HEK293 (cell line): Measurements from ENCODE around the gene ARHGAP42.

Source experiments
- TCF7L2 ChIP-seq: IDR thresholded peaks from 2 replicates; pipeline ENCODE4 v1.6.1; 2011; ENCODE audit warnings: low read depth, mild to moderate bottlenecking, inconsistent platforms, low read length, moderate library complexity, borderline replicate concordance
- ZNF138 ChIP-seq: fragments of 450-650 bp; formaldehyde crosslinking; IDR thresholded peaks from 2 replicates; pipeline ENCODE4 v1.5.1; 2016; ENCODE audit warnings: missing biosample characterization, missing genetic modification characterization, borderline replicate concordance
- ZNF266 ChIP-seq: fragments of 450-650 bp; formaldehyde crosslinking; IDR thresholded peaks from 2 replicates; pipeline ENCODE4 v1.5.1; 2016; ENCODE audit warnings: missing biosample characterization, missing genetic modification characterization, low read depth
- ZNF350 ChIP-seq: fragments of 450-650 bp; formaldehyde crosslinking; IDR thresholded peaks from 2 replicates; pipeline ENCODE4 v1.5.0; 2017; ENCODE audit warnings: missing biosample characterization, mild to moderate bottlenecking, missing genetic modification characterization
- ZNF514 ChIP-seq: fragments of 450-650 bp; formaldehyde crosslinking; IDR thresholded peaks from 2 replicates; pipeline ENCODE4 v1.5.1; 2016; ENCODE audit warnings: missing biosample characterization, missing genetic modification characterization
- ZNF571 ChIP-seq: fragments of 450-650 bp; formaldehyde crosslinking; IDR thresholded peaks from 2 replicates; pipeline ENCODE4 v1.5.0; 2017; ENCODE audit warnings: missing biosample characterization, missing genetic modification characterization
- ZNF677 ChIP-seq: fragments of 450-650 bp; IDR thresholded peaks from 2 replicates; pipeline ENCODE4 v1.5.0; 2018; ENCODE audit warnings: missing biosample characterization, mild to moderate bottlenecking, missing genetic modification characterization, moderate library complexity
- ZNF704 ChIP-seq: fragments of 450-650 bp; formaldehyde crosslinking; IDR thresholded peaks from 2 replicates; pipeline ENCODE4 v1.5.1; 2016; ENCODE audit warnings: missing biosample characterization, missing genetic modification characterization
- TF ChIP-seq, protein P1 (sequence below): fragments of 450-650 bp; formaldehyde crosslinking; IDR thresholded peaks from 2 replicates; pipeline ENCODE4 v1.5.1; 2016; ENCODE audit warnings: missing biosample characterization, missing genetic modification characterization
- TF ChIP-seq, protein P2 (sequence below): fragments of 450-650 bp; formaldehyde crosslinking; IDR thresholded peaks from 2 replicates; pipeline ENCODE4; 2016; ENCODE audit warnings: missing biosample characterization, missing genetic modification characterization
- TF ChIP-seq, protein P3 (sequence below): fragments of 450-650 bp; formaldehyde crosslinking; IDR thresholded peaks from 2 replicates; pipeline ENCODE4 v1.5.1; 2016; ENCODE audit warnings: missing biosample characterization, missing genetic modification characterization

DNA sequence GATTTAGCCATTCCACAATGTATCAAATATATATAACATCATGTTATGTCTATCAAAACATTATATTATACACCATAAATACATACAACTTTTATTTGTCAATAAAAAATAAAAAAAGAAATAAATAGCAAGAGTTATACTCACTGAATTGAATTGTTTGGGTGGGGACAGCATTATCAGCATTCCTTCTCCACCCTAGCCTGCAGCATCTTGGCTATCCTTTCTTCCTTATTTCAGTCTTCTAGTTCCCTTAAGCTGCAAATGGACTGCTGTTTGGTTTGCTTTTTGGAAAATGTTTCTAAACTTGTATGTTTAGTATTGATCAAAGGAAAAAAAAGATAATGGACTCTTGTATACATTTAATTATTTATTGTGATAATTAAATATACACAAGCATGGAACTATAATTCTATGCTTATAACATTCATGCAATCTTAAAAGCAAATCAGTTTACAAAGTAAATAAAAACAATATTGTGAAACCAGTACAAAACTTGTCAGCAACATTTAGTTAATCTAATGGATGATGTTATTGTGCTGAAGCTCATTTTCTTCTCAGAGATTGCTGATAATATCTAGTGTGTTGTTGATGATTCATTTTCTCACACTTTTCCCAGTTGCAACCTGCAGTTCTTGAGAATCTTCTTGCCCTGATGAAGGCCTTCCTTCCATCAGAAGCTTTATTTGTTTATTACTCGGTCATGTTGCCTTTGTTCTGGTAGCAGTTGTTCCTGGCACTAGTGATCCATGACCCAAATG is 5.0 kb downstream of the ARHGAP42 start:
- TF ChIP-seq ZNF704 (no peak), ZNF514 (tag by site-specific recombination) (no peak), ZNF266 (tag by site-specific recombination) (no peak), TCF7L2 (no peak), ZNF350 (no peak), ZNF138 (tag by site-specific recombination) (no peak), ZNF677 (tag by site-specific recombination) (no peak), ZNF571 (tag by site-specific recombination) (no peak)
- TF ChIP-seq, protein P1, sequence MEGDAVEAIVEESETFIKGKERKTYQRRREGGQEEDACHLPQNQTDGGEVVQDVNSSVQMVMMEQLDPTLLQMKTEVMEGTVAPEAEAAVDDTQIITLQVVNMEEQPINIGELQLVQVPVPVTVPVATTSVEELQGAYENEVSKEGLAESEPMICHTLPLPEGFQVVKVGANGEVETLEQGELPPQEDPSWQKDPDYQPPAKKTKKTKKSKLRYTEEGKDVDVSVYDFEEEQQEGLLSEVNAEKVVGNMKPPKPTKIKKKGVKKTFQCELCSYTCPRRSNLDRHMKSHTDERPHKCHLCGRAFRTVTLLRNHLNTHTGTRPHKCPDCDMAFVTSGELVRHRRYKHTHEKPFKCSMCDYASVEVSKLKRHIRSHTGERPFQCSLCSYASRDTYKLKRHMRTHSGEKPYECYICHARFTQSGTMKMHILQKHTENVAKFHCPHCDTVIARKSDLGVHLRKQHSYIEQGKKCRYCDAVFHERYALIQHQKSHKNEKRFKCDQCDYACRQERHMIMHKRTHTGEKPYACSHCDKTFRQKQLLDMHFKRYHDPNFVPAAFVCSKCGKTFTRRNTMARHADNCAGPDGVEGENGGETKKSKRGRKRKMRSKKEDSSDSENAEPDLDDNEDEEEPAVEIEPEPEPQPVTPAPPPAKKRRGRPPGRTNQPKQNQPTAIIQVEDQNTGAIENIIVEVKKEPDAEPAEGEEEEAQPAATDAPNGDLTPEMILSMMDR (tag by site-specific recombination): no peak
- TF ChIP-seq, protein P2, sequence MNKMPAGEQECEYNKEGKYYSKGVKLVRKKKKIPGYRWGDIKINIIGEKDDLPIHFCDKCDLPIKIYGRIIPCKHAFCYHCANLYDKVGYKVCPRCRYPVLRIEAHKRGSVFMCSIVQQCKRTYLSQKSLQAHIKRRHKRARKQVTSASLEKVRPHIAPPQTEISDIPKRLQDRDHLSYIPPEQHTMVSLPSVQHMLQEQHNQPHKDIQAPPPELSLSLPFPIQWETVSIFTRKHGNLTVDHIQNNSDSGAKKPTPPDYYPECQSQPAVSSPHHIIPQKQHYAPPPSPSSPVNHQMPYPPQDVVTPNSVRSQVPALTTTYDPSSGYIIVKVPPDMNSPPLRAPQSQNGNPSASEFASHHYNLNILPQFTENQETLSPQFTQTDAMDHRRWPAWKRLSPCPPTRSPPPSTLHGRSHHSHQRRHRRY (tag by site-specific recombination): no peak
- TF ChIP-seq, protein P3, sequence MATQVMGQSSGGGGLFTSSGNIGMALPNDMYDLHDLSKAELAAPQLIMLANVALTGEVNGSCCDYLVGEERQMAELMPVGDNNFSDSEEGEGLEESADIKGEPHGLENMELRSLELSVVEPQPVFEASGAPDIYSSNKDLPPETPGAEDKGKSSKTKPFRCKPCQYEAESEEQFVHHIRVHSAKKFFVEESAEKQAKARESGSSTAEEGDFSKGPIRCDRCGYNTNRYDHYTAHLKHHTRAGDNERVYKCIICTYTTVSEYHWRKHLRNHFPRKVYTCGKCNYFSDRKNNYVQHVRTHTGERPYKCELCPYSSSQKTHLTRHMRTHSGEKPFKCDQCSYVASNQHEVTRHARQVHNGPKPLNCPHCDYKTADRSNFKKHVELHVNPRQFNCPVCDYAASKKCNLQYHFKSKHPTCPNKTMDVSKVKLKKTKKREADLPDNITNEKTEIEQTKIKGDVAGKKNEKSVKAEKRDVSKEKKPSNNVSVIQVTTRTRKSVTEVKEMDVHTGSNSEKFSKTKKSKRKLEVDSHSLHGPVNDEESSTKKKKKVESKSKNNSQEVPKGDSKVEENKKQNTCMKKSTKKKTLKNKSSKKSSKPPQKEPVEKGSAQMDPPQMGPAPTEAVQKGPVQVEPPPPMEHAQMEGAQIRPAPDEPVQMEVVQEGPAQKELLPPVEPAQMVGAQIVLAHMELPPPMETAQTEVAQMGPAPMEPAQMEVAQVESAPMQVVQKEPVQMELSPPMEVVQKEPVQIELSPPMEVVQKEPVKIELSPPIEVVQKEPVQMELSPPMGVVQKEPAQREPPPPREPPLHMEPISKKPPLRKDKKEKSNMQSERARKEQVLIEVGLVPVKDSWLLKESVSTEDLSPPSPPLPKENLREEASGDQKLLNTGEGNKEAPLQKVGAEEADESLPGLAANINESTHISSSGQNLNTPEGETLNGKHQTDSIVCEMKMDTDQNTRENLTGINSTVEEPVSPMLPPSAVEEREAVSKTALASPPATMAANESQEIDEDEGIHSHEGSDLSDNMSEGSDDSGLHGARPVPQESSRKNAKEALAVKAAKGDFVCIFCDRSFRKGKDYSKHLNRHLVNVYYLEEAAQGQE: no peak
